ENCODE results near the gene MPP4. TPM values are rescaled to one million over a fixed set of nuclear protein-coding genes. Genes with fewer than 3 reads are reported as not detected.

The MPP4 gene
- total RNA-seq, 1 experiment from 2014 or later, result not detected

GRCh38 chr2:201715459-201715858 lies 17.0 kb upstream of the MPP4 start:
- no peak overlapping the region for H3K23ac ChIP-seq (ENCODE audit: insufficient read length, low read depth, low read length)
- no peak overlapping the region for H2AK5ac ChIP-seq (ENCODE audit: insufficient read length, low read length)
- no peak overlapping the region for H2BK20ac ChIP-seq (ENCODE audit: low read depth, low read length, poor library complexity, severe bottlenecking)
- no peak overlapping the region for H2BK12ac ChIP-seq (ENCODE audit: insufficient read length, low read depth, low read length)
- Mint-ChIP-seq H3K27ac (peak overlapping the region in 1 of 3 experiments; percentile 86; a peak in 3 of 7 replicates), H3K36me3 (ENCODE audit: insufficient read depth in 1 of 3, low read depth in 3 of 3) (peaks cover 14 to 58% (median 57%) of the 10 kb centered on the region in 3 experiments; a peak in 6 of 7 replicates), H3K27me3 (ENCODE audit: low read depth) (no peaks in the 10 kb centered on the region), H3K4me3 (no peak overlapping the region), H3K4me1 (no peaks in the 10 kb centered on the region), H3K9me3 (no peaks in the 10 kb centered on the region)
- H3K27me3 ChIP-seq (ENCODE audit: insufficient read depth, low read length), result no peaks in the 10 kb centered on the region
- no peak overlapping the region for H3K4ac ChIP-seq (ENCODE audit: low read depth, low read length)
- no peak overlapping the region for H4K91ac ChIP-seq (ENCODE audit: insufficient read length, low read depth, low read length)
- no peak overlapping the region for H2AFZ ChIP-seq (ENCODE audit: low read length)
- no peak overlapping the region for H3K18ac ChIP-seq (ENCODE audit: insufficient read length, low read depth, low read length)
- no peak overlapping the region for H3K14ac ChIP-seq (ENCODE audit: insufficient read depth, low read length)
- no peak overlapping the region for H2BK15ac ChIP-seq (ENCODE audit: low read depth, low read length)
- H3K4me1 ChIP-seq (ENCODE audit: insufficient read depth, low read length), result no peaks in the 10 kb centered on the region
- no peaks in the 10 kb centered on the region for H3K9me3 ChIP-seq (ENCODE audit: control insufficient read depth, low read depth, low read length)
- H4K5ac ChIP-seq (ENCODE audit: insufficient read length, low read depth, low read length), result no peak overlapping the region
- no peaks in the 10 kb centered on the region for H3K79me2 ChIP-seq (ENCODE audit: insufficient read depth, low read length)
- H4K8ac ChIP-seq (replicated peaks; ENCODE audit: insufficient read length, low read depth, low read length), result no peak overlapping the region
- no peak overlapping the region for H3K56ac ChIP-seq (ENCODE audit: insufficient read length, low read depth, low read length)
- H3T11ph ChIP-seq (ENCODE audit: low read length), result no peak overlapping the region
- peak; percentile 38; the same call in 2 of the 3 replicates for TF ChIP-seq CTCF (conservative IDR thresholded peaks at IDR 0.05)
- no peak for DNase-seq
- no peaks in the 10 kb centered on the region for H4K20me1 ChIP-seq (ENCODE audit: control insufficient read depth, insufficient read depth, insufficient read length)
- no peaks in the 10 kb centered on the region for H3K23me2 ChIP-seq (ENCODE audit: insufficient read length, low read depth, low read length, poor library complexity, severe bottlenecking)
- no peak overlapping the region for H2BK5ac ChIP-seq (ENCODE audit: insufficient read length, low read length)
- H3K79me1 ChIP-seq (ENCODE audit: insufficient read depth, low read depth, low read length, poor library complexity, severe bottlenecking), result no peaks in the 10 kb centered on the region
- no CpG with 5 or more reads among the region's 6 CpGs for WGBS (ENCODE audit: extremely low coverage, insufficient read length, low lambda C conversion rate)
- H3K9ac ChIP-seq (ENCODE audit: extremely low read depth, insufficient read length, low read length), result no peak overlapping the region
- H2BK120ac ChIP-seq (ENCODE audit: low read depth, low read length, poor library complexity, severe bottlenecking), result no peak overlapping the region
- H3K4me2 ChIP-seq (ENCODE audit: insufficient read depth, insufficient read length, low read length), result no peak overlapping the region
- no peak overlapping the region for H3K27ac ChIP-seq (ENCODE audit: insufficient read length, low read depth, low read length)
